WTC11 (cell line): ENCODE data around the gene RAB25. TPM values are rescaled to one million over a fixed set of nuclear protein-coding genes. Genes with fewer than 3 reads are reported as not detected.
A peak's percentile ranks its signal among the peaks of the same experiment; 100 is the strongest.

Source experiments
- ATAC-seq: fragments of 200-7000 bp; cut with Tn5 transposase; 2 replicates; pipeline ENCODE4 v1.10.0; 2021; ENCODE audit warnings: mild to moderate bottlenecking, moderate library complexity
- CTCF ChIA-PET: fragments of 300-600 bp; sonication (Branson Sonifier 250); formaldehyde crosslinking; loops from one replicate; lab custom pipeline; 2021; ENCODE audit warnings: antibody characterized with exemption; lab: Charles Lee
- POLR2A ChIA-PET: fragments of 350-600 bp; sonication (Branson Sonifier 250); formaldehyde crosslinking; loops from one replicate; lab custom pipeline; 2021; ENCODE audit warnings: antibody characterized with exemption; lab: Charles Lee
- DNase-seq: peaks from one replicate; pipeline ENCODE4 v3.0.0; 2021; ENCODE audit warnings: low spot score
- H3K27ac Mint-ChIP-seq: 2 replicates; pipeline ENCODE4 v1.8.0; 2021; ENCODE audit warnings: mixed read lengths
- H3K27me3 Mint-ChIP-seq: 2 replicates; pipeline ENCODE4 v1.8.0; 2021; ENCODE audit warnings: low read depth, mild to moderate bottlenecking, moderate library complexity, mixed read lengths
- H3K36me3 Mint-ChIP-seq: 2 replicates; pipeline ENCODE4 v1.8.0; 2021; ENCODE audit warnings: mixed read lengths
- H3K4me1 Mint-ChIP-seq: 2 replicates; pipeline ENCODE4 v1.8.0; 2022; ENCODE audit warnings: mixed read lengths
- H3K4me3 Mint-ChIP-seq: 2 replicates; pipeline ENCODE4 v1.8.0; 2021; ENCODE audit warnings: mild to moderate bottlenecking, moderate library complexity, mixed read lengths
- H3K9me3 Mint-ChIP-seq: 2 replicates; pipeline ENCODE4 v1.8.0; 2021; ENCODE audit warnings: mixed read lengths
- CREM ChIP-seq: sonication (generic); formaldehyde crosslinking; IDR thresholded peaks from 2 replicates; pipeline ENCODE4 v1.8.1; 2022; ENCODE audit warnings: mild to moderate bottlenecking, missing genetic modification reagents, moderate library complexity
- EMX1 ChIP-seq: fragments of 250-450 bp; sonication (Bioruptor Pico); IDR thresholded peaks from 2 replicates; pipeline ENCODE4 v1.8.0; 2021; ENCODE audit warnings: mild to moderate bottlenecking
- GABPB1 ChIP-seq: sonication (generic); formaldehyde crosslinking; IDR thresholded peaks from 2 replicates; pipeline ENCODE4 v1.8.1; 2023; ENCODE audit warnings: mild to moderate bottlenecking, missing genetic modification reagents
- HMGA2 ChIP-seq: fragments of 250-450 bp; sonication (Bioruptor Pico); IDR thresholded peaks from 2 replicates; pipeline ENCODE4 v1.4.0; 2021; ENCODE audit warnings: mild to moderate bottlenecking, moderate library complexity
- JAZF1 ChIP-seq: fragments of 250-450 bp; sonication (Bioruptor Pico); IDR thresholded peaks from 2 replicates; pipeline ENCODE4 v1.9.0; 2021; ENCODE audit warnings: moderate library complexity, mild to moderate bottlenecking, inconsistent platforms
- JUN ChIP-seq: sonication (generic); formaldehyde crosslinking; IDR thresholded peaks from 2 replicates; pipeline ENCODE4 v1.8.0; 2023; ENCODE audit warnings: mild to moderate bottlenecking, missing genetic modification reagents
- NFATC4 ChIP-seq: fragments of 250-450 bp; sonication (Bioruptor Pico); IDR thresholded peaks from 2 replicates; pipeline ENCODE4 v1.9.0; 2021; ENCODE audit warnings: mild to moderate bottlenecking
- NR2C2 ChIP-seq: sonication (generic); formaldehyde crosslinking; IDR thresholded peaks from 2 replicates; pipeline ENCODE4 v1.8.0; 2022; ENCODE audit warnings: mild to moderate bottlenecking, missing genetic modification reagents
- NR3C1 ChIP-seq: sonication (generic); formaldehyde crosslinking; conservative IDR thresholded peaks from 2 replicates; pipeline ENCODE4 v1.8.1; 2023; ENCODE audit warnings: low read depth, mild to moderate bottlenecking, missing genetic modification reagents
- TEAD4 ChIP-seq: sonication (generic); formaldehyde crosslinking; IDR thresholded peaks from 2 replicates; pipeline ENCODE4 v1.8.0; 2022; ENCODE audit warnings: mild to moderate bottlenecking, missing genetic modification reagents
- TP53 ChIP-seq: sonication (generic); formaldehyde crosslinking; IDR thresholded peaks from 2 replicates; pipeline ENCODE4 v1.8.1; 2023; ENCODE audit warnings: mild to moderate bottlenecking, missing genetic modification reagents
- ZNF138 ChIP-seq: sonication (generic); formaldehyde crosslinking; conservative IDR thresholded peaks from 2 replicates; pipeline ENCODE4 v1.8.1; 2022; ENCODE audit warnings: mild to moderate bottlenecking, moderate library complexity, missing genetic modification reagents
- ZNF416 ChIP-seq: fragments of 250-450 bp; sonication (Bioruptor Pico); IDR thresholded peaks from 2 replicates; pipeline ENCODE4 v1.9.0; 2021; ENCODE audit warnings: mild to moderate bottlenecking, inconsistent platforms
- ZNF671 ChIP-seq: fragments of 250-450 bp; sonication (Bioruptor Pico); IDR thresholded peaks from 2 replicates; pipeline ENCODE4 v1.8.0; 2021; ENCODE audit warnings: mild to moderate bottlenecking
- total RNA-seq: library from RNA; stranded (reverse); gene quantifications from 3 replicates; pipeline ENCODE4 v1.2.3, GENCODE V29; 2021
- TF ChIP-seq, protein P1 (sequence below): fragments of 250-450 bp; sonication (Bioruptor Pico); IDR thresholded peaks from 2 replicates; pipeline ENCODE4 v1.9.0; 2021; ENCODE audit warnings: moderate library complexity, mild to moderate bottlenecking, inconsistent platforms, borderline replicate concordance
- TF ChIP-seq, protein P2 (sequence below): sonication (generic); formaldehyde crosslinking; IDR thresholded peaks from 2 replicates; pipeline ENCODE4 v1.8.1; 2023; ENCODE audit warnings: mild to moderate bottlenecking, missing genetic modification reagents
- TF ChIP-seq, protein P3 (sequence below): sonication (generic); formaldehyde crosslinking; IDR thresholded peaks from 2 replicates; pipeline ENCODE4 v1.8.0; 2022; ENCODE audit warnings: mild to moderate bottlenecking, missing genetic modification reagents
- TF ChIP-seq, protein P4 (sequence below): sonication (generic); formaldehyde crosslinking; IDR thresholded peaks from 2 replicates; pipeline ENCODE4 v1.8.0; 2022; ENCODE audit warnings: missing genetic modification reagents
- TF ChIP-seq, protein P5 (sequence below): fragments of 250-450 bp; sonication (Bioruptor Pico); IDR thresholded peaks from 2 replicates; pipeline ENCODE4 v1.9.0; 2021; ENCODE audit warnings: mild to moderate bottlenecking
- TF ChIP-seq, protein P6 (sequence below): sonication (generic); formaldehyde crosslinking; IDR thresholded peaks from 2 replicates; pipeline ENCODE4 v1.8.0; 2022; ENCODE audit warnings: mild to moderate bottlenecking, missing genetic modification reagents
- TF ChIP-seq, protein P7 (sequence below): sonication (generic); formaldehyde crosslinking; conservative IDR thresholded peaks from 2 replicates; pipeline ENCODE4 v1.8.1; 2023; ENCODE audit warnings: mild to moderate bottlenecking, low read depth, missing genetic modification reagents, moderate library complexity

RAB25 gene
- total RNA-seq, 1 experiment from 2014 or later, result 61.9 TPM

DNA sequence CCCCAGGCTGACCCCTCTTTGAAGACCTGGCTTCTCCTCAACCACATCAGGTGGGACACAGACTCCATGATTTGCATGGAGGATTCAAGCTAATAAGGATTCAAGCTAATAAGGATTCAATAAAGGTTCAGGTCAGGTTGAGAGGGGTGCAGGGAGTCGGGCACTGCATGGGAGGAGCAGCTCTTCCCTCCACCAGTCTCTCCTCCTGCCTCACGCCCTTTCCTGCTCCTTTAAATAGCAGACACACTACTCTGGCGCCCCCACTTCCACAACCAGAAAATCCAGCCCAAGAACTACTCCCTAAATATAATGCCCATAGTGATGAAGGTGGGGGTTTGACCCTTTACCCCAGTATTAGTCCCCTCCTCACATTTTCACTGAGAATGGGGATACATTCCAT lies 14.2 kb downstream of the RAB25 start (continued):
- TF ChIP-seq CREM (CRISPR knock-in tag), result no peak
- no peak for TF ChIP-seq EMX1 (CRISPR knock-in tag)
- TF ChIP-seq TEAD4 (CRISPR knock-in tag), result no peak
- TF ChIP-seq HMGA2, result no peak
- TF ChIP-seq JUN (CRISPR knock-in tag), result no peak
- TF ChIP-seq, protein P1, sequence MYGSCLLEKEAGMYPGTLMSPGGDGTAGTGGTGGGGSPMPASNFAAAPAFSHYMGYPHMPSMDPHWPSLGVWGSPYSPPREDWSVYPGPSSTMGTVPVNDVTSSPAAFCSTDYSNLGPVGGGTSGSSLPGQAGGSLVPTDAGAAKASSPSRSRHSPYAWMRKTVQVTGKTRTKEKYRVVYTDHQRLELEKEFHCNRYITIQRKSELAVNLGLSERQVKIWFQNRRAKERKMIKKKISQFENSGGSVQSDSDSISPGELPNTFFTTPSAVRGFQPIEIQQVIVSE (CRISPR knock-in tag), result no peak

DNA sequence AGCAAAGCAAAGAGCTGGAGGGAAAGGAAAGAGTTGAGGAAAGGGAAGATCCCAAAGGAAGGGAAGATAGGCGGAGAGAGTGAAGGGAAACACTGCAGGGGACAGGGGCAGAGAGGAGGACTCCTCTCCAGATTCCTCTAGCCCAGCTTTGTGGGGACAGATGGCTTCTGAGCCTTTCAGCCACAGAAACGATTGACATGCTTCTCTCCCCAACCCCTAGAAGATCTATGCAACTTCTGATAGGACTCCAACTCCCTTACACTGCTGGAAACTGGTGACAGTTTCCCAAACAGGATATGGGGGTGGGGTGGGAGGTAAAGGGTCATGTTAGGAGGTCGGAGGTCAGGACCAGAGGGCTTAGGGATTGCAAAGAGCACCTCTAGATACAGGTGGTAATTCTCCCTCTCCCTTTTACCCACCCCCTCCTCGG lies 14.8 kb downstream of the RAB25 start:
- ChIA-PET CTCF (interaction anchor here (0.7 to 3.8 kb wide), 8 partner anchors 8 to 100 kb away, joined by 3 to 27 read pairs (median 8); partner anchors contain the start of genes ARHGEF2, LAMTOR2, RAB25 and UBQLN4), POLR2A (interaction anchor here (1.4 to 3.8 kb wide), 2 partner anchors 9 to 15 kb away, joined by 3 to 17 read pairs; partner anchors contain the start of gene RAB25)
- H3K27ac Mint-ChIP-seq, result peak overlapping the region; percentile 91
- TF ChIP-seq, protein P2, sequence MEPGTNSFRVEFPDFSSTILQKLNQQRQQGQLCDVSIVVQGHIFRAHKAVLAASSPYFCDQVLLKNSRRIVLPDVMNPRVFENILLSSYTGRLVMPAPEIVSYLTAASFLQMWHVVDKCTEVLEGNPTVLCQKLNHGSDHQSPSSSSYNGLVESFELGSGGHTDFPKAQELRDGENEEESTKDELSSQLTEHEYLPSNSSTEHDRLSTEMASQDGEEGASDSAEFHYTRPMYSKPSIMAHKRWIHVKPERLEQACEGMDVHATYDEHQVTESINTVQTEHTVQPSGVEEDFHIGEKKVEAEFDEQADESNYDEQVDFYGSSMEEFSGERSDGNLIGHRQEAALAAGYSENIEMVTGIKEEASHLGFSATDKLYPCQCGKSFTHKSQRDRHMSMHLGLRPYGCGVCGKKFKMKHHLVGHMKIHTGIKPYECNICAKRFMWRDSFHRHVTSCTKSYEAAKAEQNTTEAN (CRISPR knock-in tag), result no peak
- TF ChIP-seq, protein P3, sequence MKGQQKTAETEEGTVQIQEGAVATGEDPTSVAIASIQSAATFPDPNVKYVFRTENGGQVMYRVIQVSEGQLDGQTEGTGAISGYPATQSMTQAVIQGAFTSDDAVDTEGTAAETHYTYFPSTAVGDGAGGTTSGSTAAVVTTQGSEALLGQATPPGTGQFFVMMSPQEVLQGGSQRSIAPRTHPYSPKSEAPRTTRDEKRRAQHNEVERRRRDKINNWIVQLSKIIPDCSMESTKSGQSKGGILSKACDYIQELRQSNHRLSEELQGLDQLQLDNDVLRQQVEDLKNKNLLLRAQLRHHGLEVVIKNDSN, result no peak
- no peak for TF ChIP-seq TP53 (CRISPR knock-in tag)
- no peak for TF ChIP-seq ZNF671
- TF ChIP-seq, protein P4, sequence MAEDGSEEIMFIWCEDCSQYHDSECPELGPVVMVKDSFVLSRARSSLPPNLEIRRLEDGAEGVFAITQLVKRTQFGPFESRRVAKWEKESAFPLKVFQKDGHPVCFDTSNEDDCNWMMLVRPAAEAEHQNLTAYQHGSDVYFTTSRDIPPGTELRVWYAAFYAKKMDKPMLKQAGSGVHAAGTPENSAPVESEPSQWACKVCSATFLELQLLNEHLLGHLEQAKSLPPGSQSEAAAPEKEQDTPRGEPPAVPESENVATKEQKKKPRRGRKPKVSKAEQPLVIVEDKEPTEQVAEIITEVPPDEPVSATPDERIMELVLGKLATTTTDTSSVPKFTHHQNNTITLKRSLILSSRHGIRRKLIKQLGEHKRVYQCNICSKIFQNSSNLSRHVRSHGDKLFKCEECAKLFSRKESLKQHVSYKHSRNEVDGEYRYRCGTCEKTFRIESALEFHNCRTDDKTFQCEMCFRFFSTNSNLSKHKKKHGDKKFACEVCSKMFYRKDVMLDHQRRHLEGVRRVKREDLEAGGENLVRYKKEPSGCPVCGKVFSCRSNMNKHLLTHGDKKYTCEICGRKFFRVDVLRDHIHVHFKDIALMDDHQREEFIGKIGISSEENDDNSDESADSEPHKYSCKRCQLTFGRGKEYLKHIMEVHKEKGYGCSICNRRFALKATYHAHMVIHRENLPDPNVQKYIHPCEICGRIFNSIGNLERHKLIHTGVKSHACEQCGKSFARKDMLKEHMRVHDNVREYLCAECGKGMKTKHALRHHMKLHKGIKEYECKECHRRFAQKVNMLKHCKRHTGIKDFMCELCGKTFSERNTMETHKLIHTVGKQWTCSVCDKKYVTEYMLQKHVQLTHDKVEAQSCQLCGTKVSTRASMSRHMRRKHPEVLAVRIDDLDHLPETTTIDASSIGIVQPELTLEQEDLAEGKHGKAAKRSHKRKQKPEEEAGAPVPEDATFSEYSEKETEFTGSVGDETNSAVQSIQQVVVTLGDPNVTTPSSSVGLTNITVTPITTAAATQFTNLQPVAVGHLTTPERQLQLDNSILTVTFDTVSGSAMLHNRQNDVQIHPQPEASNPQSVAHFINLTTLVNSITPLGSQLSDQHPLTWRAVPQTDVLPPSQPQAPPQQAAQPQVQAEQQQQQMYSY (CRISPR knock-in tag), result 0 out of 2 replicates have a peak, but pooled peaks have one; percentile 23
- TF ChIP-seq NR2C2 (CRISPR knock-in tag), result 0 out of 2 replicates have a peak, but pooled peaks have one; percentile 32
- peak overlapping the region; percentile 96 for H3K4me3 Mint-ChIP-seq
- H3K36me3 Mint-ChIP-seq, result peaks cover 8% of the 10 kb centered on the region
- H3K9me3 Mint-ChIP-seq, result no peaks in the 10 kb centered on the region
- DNase-seq (no peak), ATAC-seq (no peak)
- peaks cover 84% of the 10 kb centered on the region for H3K4me1 Mint-ChIP-seq
- H3K27me3 Mint-ChIP-seq, result no peaks in the 10 kb centered on the region

DNA sequence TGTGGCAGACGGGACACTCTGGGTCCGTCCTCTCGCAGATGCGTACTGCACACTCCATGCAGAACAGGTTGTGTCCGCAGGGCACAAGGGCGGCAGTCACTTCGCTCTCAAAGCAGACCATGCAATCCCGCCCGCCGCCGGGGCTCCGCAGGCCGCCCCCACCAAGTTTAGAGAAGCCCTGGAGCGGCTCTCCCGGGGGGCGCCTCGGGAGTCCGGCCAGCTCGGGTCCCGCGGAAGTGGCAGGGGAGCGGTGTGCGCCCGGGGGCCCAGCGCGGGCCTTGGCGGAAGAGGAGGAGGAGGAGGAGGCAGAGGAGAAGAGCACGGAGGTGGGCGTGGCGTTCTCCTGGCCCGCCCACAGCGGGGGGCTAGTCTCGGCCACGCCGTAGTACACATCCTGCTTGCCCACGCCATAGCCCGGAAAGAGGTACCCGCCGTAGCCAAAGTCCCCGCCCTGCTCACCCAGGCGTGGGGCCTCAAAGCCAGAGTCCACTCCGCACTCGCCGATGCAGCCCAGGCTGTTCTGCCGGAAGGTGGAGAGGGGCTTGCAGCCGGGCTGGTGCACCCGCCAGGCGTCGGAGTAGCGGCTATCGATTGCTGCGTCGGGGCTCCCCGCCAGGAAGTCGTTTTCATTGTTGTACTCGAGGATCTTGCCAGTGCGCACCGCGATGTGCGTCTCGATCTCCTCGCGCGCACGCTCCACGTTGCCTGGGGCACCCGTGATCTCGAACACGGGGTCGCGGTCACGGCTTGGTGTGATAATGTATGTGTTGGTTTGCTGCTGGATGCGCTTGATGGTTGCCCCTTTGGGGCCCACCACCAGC lies 15.9 kb downstream of the RAB25 start:
- no peaks in the 10 kb centered on the region for H3K9me3 Mint-ChIP-seq
- peak; percentile 21 for ATAC-seq
- H3K27me3 Mint-ChIP-seq, result no peaks in the 10 kb centered on the region
- ChIA-PET POLR2A (no interaction called here), CTCF (interaction anchor here (1.0 to 3.4 kb wide), 3 partner anchors 10 to 98 kb away, joined by 4 to 20 read pairs (median 11); partner anchors contain the start of genes ARHGEF2, LAMTOR2 and UBQLN4)
- DNase-seq, result peak; percentile 65
- H3K4me3 Mint-ChIP-seq, result peak overlapping the region; percentile 96
- peaks cover 8% of the 10 kb centered on the region for H3K36me3 Mint-ChIP-seq
- peaks cover 80% of the 10 kb centered on the region for H3K4me1 Mint-ChIP-seq
- H3K27ac Mint-ChIP-seq, result peak overlapping the region; percentile 53
- TF ChIP-seq, protein P5, sequence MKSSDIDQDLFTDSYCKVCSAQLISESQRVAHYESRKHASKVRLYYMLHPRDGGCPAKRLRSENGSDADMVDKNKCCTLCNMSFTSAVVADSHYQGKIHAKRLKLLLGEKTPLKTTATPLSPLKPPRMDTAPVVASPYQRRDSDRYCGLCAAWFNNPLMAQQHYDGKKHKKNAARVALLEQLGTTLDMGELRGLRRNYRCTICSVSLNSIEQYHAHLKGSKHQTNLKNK (CRISPR knock-in tag), result no peak
- TF ChIP-seq JAZF1 (CRISPR knock-in tag), result no peak
- TF ChIP-seq ZNF416 (CRISPR knock-in tag), result no peak
- 0 out of 2 replicates have a peak, but pooled peaks have one; percentile 40 for TF ChIP-seq ZNF138 (CRISPR knock-in tag)
- TF ChIP-seq, protein P6, sequence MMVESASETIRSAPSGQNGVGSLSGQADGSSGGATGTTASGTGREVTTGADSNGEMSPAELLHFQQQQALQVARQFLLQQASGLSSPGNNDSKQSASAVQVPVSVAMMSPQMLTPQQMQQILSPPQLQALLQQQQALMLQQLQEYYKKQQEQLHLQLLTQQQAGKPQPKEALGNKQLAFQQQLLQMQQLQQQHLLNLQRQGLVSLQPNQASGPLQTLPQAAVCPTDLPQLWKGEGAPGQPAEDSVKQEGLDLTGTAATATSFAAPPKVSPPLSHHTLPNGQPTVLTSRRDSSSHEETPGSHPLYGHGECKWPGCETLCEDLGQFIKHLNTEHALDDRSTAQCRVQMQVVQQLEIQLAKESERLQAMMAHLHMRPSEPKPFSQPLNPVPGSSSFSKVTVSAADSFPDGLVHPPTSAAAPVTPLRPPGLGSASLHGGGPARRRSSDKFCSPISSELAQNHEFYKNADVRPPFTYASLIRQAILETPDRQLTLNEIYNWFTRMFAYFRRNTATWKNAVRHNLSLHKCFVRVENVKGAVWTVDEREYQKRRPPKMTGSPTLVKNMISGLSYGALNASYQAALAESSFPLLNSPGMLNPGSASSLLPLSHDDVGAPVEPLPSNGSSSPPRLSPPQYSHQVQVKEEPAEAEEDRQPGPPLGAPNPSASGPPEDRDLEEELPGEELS (CRISPR knock-in tag), result 0 out of 2 replicates have a peak, but pooled peaks have one; percentile 58
- TF ChIP-seq NR3C1 (CRISPR knock-in tag), result no peak
- TF ChIP-seq GABPB1 (CRISPR knock-in tag), result no peak
- TF ChIP-seq, protein P7, sequence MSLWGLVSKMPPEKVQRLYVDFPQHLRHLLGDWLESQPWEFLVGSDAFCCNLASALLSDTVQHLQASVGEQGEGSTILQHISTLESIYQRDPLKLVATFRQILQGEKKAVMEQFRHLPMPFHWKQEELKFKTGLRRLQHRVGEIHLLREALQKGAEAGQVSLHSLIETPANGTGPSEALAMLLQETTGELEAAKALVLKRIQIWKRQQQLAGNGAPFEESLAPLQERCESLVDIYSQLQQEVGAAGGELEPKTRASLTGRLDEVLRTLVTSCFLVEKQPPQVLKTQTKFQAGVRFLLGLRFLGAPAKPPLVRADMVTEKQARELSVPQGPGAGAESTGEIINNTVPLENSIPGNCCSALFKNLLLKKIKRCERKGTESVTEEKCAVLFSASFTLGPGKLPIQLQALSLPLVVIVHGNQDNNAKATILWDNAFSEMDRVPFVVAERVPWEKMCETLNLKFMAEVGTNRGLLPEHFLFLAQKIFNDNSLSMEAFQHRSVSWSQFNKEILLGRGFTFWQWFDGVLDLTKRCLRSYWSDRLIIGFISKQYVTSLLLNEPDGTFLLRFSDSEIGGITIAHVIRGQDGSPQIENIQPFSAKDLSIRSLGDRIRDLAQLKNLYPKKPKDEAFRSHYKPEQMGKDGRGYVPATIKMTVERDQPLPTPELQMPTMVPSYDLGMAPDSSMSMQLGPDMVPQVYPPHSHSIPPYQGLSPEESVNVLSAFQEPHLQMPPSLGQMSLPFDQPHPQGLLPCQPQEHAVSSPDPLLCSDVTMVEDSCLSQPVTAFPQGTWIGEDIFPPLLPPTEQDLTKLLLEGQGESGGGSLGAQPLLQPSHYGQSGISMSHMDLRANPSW (CRISPR knock-in tag), result peak; percentile 90; the same call in 1 of the 2 replicates
- TF ChIP-seq NFATC4, result 0 out of 2 replicates have a peak, but pooled peaks have one; percentile 10
